HepG2 (cell line): ENCODE measurements around the gene FAT1. TPM values are rescaled to one million over a fixed set of nuclear protein-coding genes. Genes with fewer than 3 reads are reported as not detected.

ENCODE experiments used
- BCL6 ChIP-seq: IDR thresholded peaks from 2 replicates; pipeline ENCODE4 v1.6.1; 2016; ENCODE audit warnings: missing genetic modification reagents, missing compliant biosample characterization
- CREM ChIP-seq, 2 experiments: sonication (generic) in 1 of 2; formaldehyde crosslinking in 1 of 2; IDR thresholded peaks; 2 replicates each; pipeline versions ENCODE4 v1.4.0 to v1.6.1; 2016 to 2020; ENCODE audit warnings: antibody characterized with exemption in 1 of 2, mild to moderate bottlenecking in 1 of 2, missing genetic modification reagents in 1 of 2
- CSRNP2 ChIP-seq: sonication (generic); formaldehyde crosslinking; conservative IDR thresholded peaks from 2 replicates; pipeline ENCODE4 v1.8.0; 2022; ENCODE audit warnings: low read depth, missing genetic modification reagents
- FOSL2 ChIP-seq: sonication (generic); formaldehyde crosslinking; IDR thresholded peaks from 2 replicates; pipeline ENCODE4 v1.4.0; 2020; ENCODE audit warnings: missing genetic modification reagents
- GATAD1 ChIP-seq: IDR thresholded peaks from 2 replicates; pipeline ENCODE4 v1.6.1; 2016; ENCODE audit warnings: missing genetic modification reagents, missing compliant biosample characterization
- ISL2 ChIP-seq: sonication (generic); formaldehyde crosslinking; IDR thresholded peaks from 2 replicates; pipeline ENCODE4 v1.5.0; 2020; ENCODE audit warnings: missing genetic modification reagents
- ISX ChIP-seq: sonication (generic); formaldehyde crosslinking; conservative IDR thresholded peaks from 2 replicates; pipeline ENCODE4 v1.5.0; 2020; ENCODE audit warnings: missing genetic modification reagents
- NFE2L1 ChIP-seq: sonication (generic); formaldehyde crosslinking; IDR thresholded peaks from 2 replicates; pipeline ENCODE4 v1.4.0; 2020; ENCODE audit warnings: missing genetic modification reagents, mild to moderate bottlenecking, borderline replicate concordance
- NFIC ChIP-seq: IDR thresholded peaks from 2 replicates; pipeline ENCODE4 v1.6.1; 2012; ENCODE audit warnings: mild to moderate bottlenecking, low read length, inconsistent platforms
- POGZ ChIP-seq: sonication (generic); formaldehyde crosslinking; IDR thresholded peaks from 2 replicates; pipeline ENCODE4 v1.4.0; 2020; ENCODE audit warnings: mild to moderate bottlenecking, missing genetic modification reagents
- REPIN1 ChIP-seq: sonication (generic); formaldehyde crosslinking; IDR thresholded peaks from 2 replicates; pipeline ENCODE4 v1.8.0; 2022; ENCODE audit warnings: missing genetic modification reagents, low read depth, mild to moderate bottlenecking, borderline replicate concordance
- RNF2 ChIP-seq: fragments of 450-650 bp; conservative IDR thresholded peaks from 2 replicates; pipeline ENCODE4 v1.6.1; 2016; ENCODE audit warnings: low read depth
- SAP130 ChIP-seq: IDR thresholded peaks from 2 replicates; pipeline ENCODE4 v1.6.1; 2016; ENCODE audit warnings: low read depth
- SOX6 ChIP-seq, 2 experiments: fragments of 450-650 bp in 1 of 2; sonication (generic) in 1 of 2; formaldehyde crosslinking in 1 of 2; IDR thresholded peaks; 2 replicates each; pipeline versions ENCODE4 v1.4.0 to v1.6.1; 2017 to 2020; ENCODE audit warnings: antibody characterized with exemption in 1 of 2, mild to moderate bottlenecking in 1 of 2, missing genetic modification reagents in 1 of 2
- ZBTB33 ChIP-seq: sonication (generic); formaldehyde crosslinking; IDR thresholded peaks from 2 replicates; pipeline ENCODE4 v1.4.0; 2020; ENCODE audit warnings: missing genetic modification reagents
- ZMYM2 ChIP-seq: sonication (generic); formaldehyde crosslinking; IDR thresholded peaks from 2 replicates; pipeline ENCODE4 v1.8.0; 2022; ENCODE audit warnings: mild to moderate bottlenecking, missing genetic modification reagents
- ZNF256 ChIP-seq: sonication (generic); formaldehyde crosslinking; conservative IDR thresholded peaks from 2 replicates; pipeline ENCODE4 v1.4.0; 2020; ENCODE audit warnings: missing genetic modification reagents
- ZNF484 ChIP-seq: sonication (generic); formaldehyde crosslinking; IDR thresholded peaks from 2 replicates; pipeline ENCODE4 v1.5.1; 2020; ENCODE audit warnings: mild to moderate bottlenecking, low read depth, missing genetic modification reagents, borderline replicate concordance
- ZNF598 ChIP-seq: sonication (generic); formaldehyde crosslinking; IDR thresholded peaks from 2 replicates; pipeline ENCODE4 v1.5.1; 2020; ENCODE audit warnings: mild to moderate bottlenecking, missing genetic modification reagents, borderline replicate concordance
- ZNF800 ChIP-seq: sonication (generic); formaldehyde crosslinking; IDR thresholded peaks from 2 replicates; pipeline ENCODE4 v1.4.0; 2020; ENCODE audit warnings: missing genetic modification reagents
- polyA plus RNA-seq, 8 experiments: library from polyadenylated mRNA; depleted of rRNA in 3 of 8; stranded (reverse) in 7 of 8; unstranded in 1 of 8; fragments of >200 nt; fragmentation: Illumina TruSeq in 4 of 8; extraction: Trizol in 4 of 8; gene quantifications; 2 replicates each; pipeline versions ENCODE4 v1.2.1 to v1.2.3, GENCODE V29; 2011 to 2016; ENCODE audit warnings: low read depth in 4 of 8, missing spikeins in 1 of 8, mixed read lengths in 1 of 8; ENCODE audit not compliant: insufficient read depth in 1 of 8
- total RNA-seq, 5 experiments: library from RNA; depleted of rRNA; stranded (reverse); fragments of >200 nt; fragmentation: Illumina TruSeq; extraction: Trizol; gene quantifications; 2 replicates each; pipeline ENCODE4 v1.2.3, GENCODE V29; 2016; ENCODE audit warnings: low read depth in 1 of 5
- TF ChIP-seq, protein P1 (sequence below): sonication (generic); formaldehyde crosslinking; IDR thresholded peaks from 2 replicates; pipeline ENCODE4 v1.4.0; 2020; ENCODE audit warnings: missing genetic modification reagents
- TF ChIP-seq, protein P2 (sequence below): sonication (generic); formaldehyde crosslinking; IDR thresholded peaks from 2 replicates; pipeline ENCODE4 v1.4.0; 2020; ENCODE audit warnings: missing genetic modification reagents, borderline replicate concordance

FAT1 gene
- total and polyA plus RNA-seq, 2 of the 13 experiments (the other 11 are each of a cell fraction or from before 2014, with no cell fraction given): 185 to 216 TPM

GRCh38 chr4:186684889-186685309 is 38.8 kb downstream of the FAT1 start (continued):
- TF ChIP-seq CSRNP2: no peak
- 0 out of 2 replicates have a peak, but pooled peaks have one; percentile 29 for TF ChIP-seq ZNF800 (CRISPR knock-in tag)
- TF ChIP-seq CREM (IDR thresholded peaks at IDR 0.05): peak; percentile 94
- no peak for TF ChIP-seq CREM (CRISPR knock-in tag; IDR thresholded peaks at IDR 0.05)
- TF ChIP-seq ZNF598: no peak
- no peak for TF ChIP-seq ZNF484 (CRISPR knock-in tag)
- TF ChIP-seq ZNF256 (CRISPR knock-in tag): no peak
- peak; percentile 97 for TF ChIP-seq ISL2 (CRISPR knock-in tag)
- no peak for TF ChIP-seq SOX6 (IDR thresholded peaks at IDR 0.05)
- TF ChIP-seq SOX6 (CRISPR knock-in tag; IDR thresholded peaks at IDR 0.05): peak; percentile 91
- TF ChIP-seq POGZ: peak; percentile 70; the same call in 1 of the 2 replicates
- TF ChIP-seq, protein P1, sequence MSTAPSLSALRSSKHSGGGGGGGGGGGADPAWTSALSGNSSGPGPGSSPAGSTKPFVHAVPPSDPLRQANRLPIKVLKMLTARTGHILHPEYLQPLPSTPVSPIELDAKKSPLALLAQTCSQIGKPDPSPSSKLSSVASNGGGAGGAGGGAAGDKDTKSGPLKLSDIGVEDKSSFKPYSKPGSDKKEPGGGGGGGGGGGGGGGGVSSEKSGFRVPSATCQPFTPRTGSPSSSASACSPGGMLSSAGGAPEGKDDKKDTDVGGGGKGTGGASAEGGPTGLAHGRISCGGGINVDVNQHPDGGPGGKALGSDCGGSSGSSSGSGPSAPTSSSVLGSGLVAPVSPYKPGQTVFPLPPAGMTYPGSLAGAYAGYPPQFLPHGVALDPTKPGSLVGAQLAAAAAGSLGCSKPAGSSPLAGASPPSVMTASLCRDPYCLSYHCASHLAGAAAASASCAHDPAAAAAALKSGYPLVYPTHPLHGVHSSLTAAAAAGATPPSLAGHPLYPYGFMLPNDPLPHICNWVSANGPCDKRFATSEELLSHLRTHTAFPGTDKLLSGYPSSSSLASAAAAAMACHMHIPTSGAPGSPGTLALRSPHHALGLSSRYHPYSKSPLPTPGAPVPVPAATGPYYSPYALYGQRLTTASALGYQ (CRISPR knock-in tag): peak; percentile 87; the same call in 1 of the 2 replicates
- TF ChIP-seq NFE2L1 (CRISPR knock-in tag): no peak
- TF ChIP-seq, protein P2, sequence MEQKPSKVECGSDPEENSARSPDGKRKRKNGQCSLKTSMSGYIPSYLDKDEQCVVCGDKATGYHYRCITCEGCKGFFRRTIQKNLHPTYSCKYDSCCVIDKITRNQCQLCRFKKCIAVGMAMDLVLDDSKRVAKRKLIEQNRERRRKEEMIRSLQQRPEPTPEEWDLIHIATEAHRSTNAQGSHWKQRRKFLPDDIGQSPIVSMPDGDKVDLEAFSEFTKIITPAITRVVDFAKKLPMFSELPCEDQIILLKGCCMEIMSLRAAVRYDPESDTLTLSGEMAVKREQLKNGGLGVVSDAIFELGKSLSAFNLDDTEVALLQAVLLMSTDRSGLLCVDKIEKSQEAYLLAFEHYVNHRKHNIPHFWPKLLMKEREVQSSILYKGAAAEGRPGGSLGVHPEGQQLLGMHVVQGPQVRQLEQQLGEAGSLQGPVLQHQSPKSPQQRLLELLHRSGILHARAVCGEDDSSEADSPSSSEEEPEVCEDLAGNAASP (CRISPR knock-in tag): peak; percentile 83; the same call in 1 of the 2 replicates
- TF ChIP-seq RNF2: no peak
- peak; percentile 51; the same call in 1 of the 2 replicates for TF ChIP-seq ZBTB33
- peak; percentile 40; the same call in 1 of the 2 replicates for TF ChIP-seq GATAD1 (CRISPR knock-in tag)
- peak; percentile 93 for TF ChIP-seq BCL6
- peak; percentile 95 for TF ChIP-seq FOSL2 (CRISPR knock-in tag)
- TF ChIP-seq ZMYM2: no peak
- TF ChIP-seq SAP130 (CRISPR knock-in tag): peak; percentile 92
- TF ChIP-seq REPIN1 (CRISPR knock-in tag): peak; percentile 48; the same call in 1 of the 2 replicates
- peak; percentile 77 for TF ChIP-seq NFIC
- TF ChIP-seq ISX (CRISPR knock-in tag): no peak
